Neural cell (in vitro differentiated cells): ENCODE results near the gene PTPRR. TPM values are rescaled to one million over a fixed set of nuclear protein-coding genes. Genes with fewer than 3 reads are reported as not detected.

Experiments
- H2AFZ ChIP-seq: fragments of 200-600, 300-800 bp; sonication (generic), shearing (Covaris generic); 2 replicates; pipeline ENCODE4 v1.6.0; 2014; ENCODE audit warnings: low read depth, mild to moderate bottlenecking, antibody characterized with exemption, low read length, moderate library complexity
- H3F3A ChIP-seq: fragments of 200-600 bp; shearing (Covaris generic); 2 replicates; pipeline ENCODE4 v1.6.1; 2016; ENCODE audit warnings: mild to moderate bottlenecking, moderate library complexity, mixed read lengths, antibody characterized with exemption, low read length; ENCODE audit not compliant: insufficient read depth, poor library complexity, severe bottlenecking
- H3K27ac ChIP-seq: fragments of 200-600, 300-800 bp; sonication (generic), shearing (Covaris generic); 2 replicates; pipeline ENCODE4 v1.5.1; 2014; ENCODE audit warnings: mild to moderate bottlenecking, low read length, moderate library complexity
- H3K27me3 ChIP-seq: fragments of 300-800, 200-600 bp; sonication (generic), shearing (Covaris generic); 2 replicates; pipeline ENCODE4 v1.6.0; 2014; ENCODE audit warnings: mild to moderate bottlenecking, low read depth, low read length, moderate library complexity; ENCODE audit not compliant: insufficient read depth
- H3K36me3 ChIP-seq: fragments of 300-800, 200-600 bp; sonication (generic), shearing (Covaris generic); 2 replicates; pipeline ENCODE4 v1.5.1; 2014; ENCODE audit warnings: mild to moderate bottlenecking, antibody characterized with exemption, low read length, moderate library complexity; ENCODE audit not compliant: insufficient read depth
- H3K4me2 ChIP-seq: fragments of 300-800, 200-600 bp; sonication (generic), shearing (Covaris generic); 2 replicates; pipeline ENCODE4 v1.6.0; 2014; ENCODE audit warnings: mild to moderate bottlenecking, low read length
- H3K4me3 ChIP-seq: fragments of 300-800, 200-600 bp; sonication (generic), shearing (Covaris generic); 2 replicates; pipeline ENCODE4 v1.5.1; 2014; ENCODE audit warnings: mild to moderate bottlenecking, low read length, moderate library complexity
- H3K79me2 ChIP-seq: fragments of 200-600 bp; shearing (Covaris generic); replicated peaks from 2 replicates; pipeline ENCODE4 v1.6.0; 2014; ENCODE audit warnings: mild to moderate bottlenecking, low read length, moderate library complexity; ENCODE audit not compliant: insufficient read depth
- H3K9ac ChIP-seq: fragments of 300-800, 200-600 bp; sonication (generic), shearing (Covaris generic); 2 replicates; pipeline ENCODE4 v1.6.1; 2016; ENCODE audit warnings: mild to moderate bottlenecking, low read length, mixed read lengths
- H3K9me2 ChIP-seq: fragments of 200-600 bp; shearing (Covaris generic); 2 replicates; pipeline ENCODE4 v1.6.1; 2016; ENCODE audit warnings: mild to moderate bottlenecking, low read length, mixed read lengths; ENCODE audit not compliant: insufficient read depth
- H3K9me3 ChIP-seq: fragments of 200-600, 300-800 bp; sonication (generic), shearing (Covaris generic); 2 replicates; pipeline ENCODE4 v1.6.1; 2016; ENCODE audit warnings: mild to moderate bottlenecking, mixed run types, low read length, moderate library complexity, mixed read lengths
- H4K20me1 ChIP-seq: fragments of 200-600 bp; shearing (Covaris generic); 2 replicates; pipeline ENCODE4 v1.6.1; 2016; ENCODE audit warnings: mild to moderate bottlenecking, mixed run types; ENCODE audit not compliant: insufficient read depth
- EP300 ChIP-seq: fragments of 450-650 bp; conservative IDR thresholded peaks from 2 replicates; pipeline ENCODE4 v1.6.1; 2014; ENCODE audit warnings: antibody characterized with exemption, mild to moderate bottlenecking, moderate library complexity; ENCODE audit not compliant: poor library complexity, severe bottlenecking
- EZH2 ChIP-seq: fragments of 200-600, 300-800 bp; shearing (Covaris generic), sonication (generic); IDR thresholded peaks from 2 replicates; pipeline ENCODE4 v1.6.1; 2014; ENCODE audit warnings: antibody characterized with exemption, low read length, borderline replicate concordance, mild to moderate bottlenecking; ENCODE audit not compliant: insufficient read depth, poor library complexity, severe bottlenecking
- MXI1 ChIP-seq: fragments of 450-650 bp; conservative IDR thresholded peaks from 2 replicates; pipeline ENCODE4 v1.6.1; 2014; ENCODE audit warnings: antibody characterized with exemption, mild to moderate bottlenecking; ENCODE audit not compliant: poor library complexity, severe bottlenecking
- POLR2AphosphoS5 ChIP-seq: IDR thresholded peaks from 2 replicates; pipeline ENCODE4 v1.6.1; 2012
- RAD21 ChIP-seq: fragments of 450-650 bp; conservative IDR thresholded peaks from 2 replicates; pipeline ENCODE4 v1.6.1; 2014; ENCODE audit warnings: antibody characterized with exemption, mild to moderate bottlenecking, moderate library complexity
- REST ChIP-seq: IDR thresholded peaks from 2 replicates; pipeline ENCODE4 v1.6.1; 2012; ENCODE audit warnings: borderline replicate concordance
- SMC3 ChIP-seq: fragments of 450-650 bp; conservative IDR thresholded peaks from 2 replicates; pipeline ENCODE4 v1.6.1; 2014; ENCODE audit warnings: antibody characterized with exemption, mild to moderate bottlenecking, moderate library complexity; ENCODE audit not compliant: poor library complexity
- TAF1 ChIP-seq: IDR thresholded peaks from 2 replicates; pipeline ENCODE4 v1.6.1; 2012; ENCODE audit warnings: low read depth
- polyA plus RNA-seq: library from polyadenylated mRNA; depleted of rRNA; stranded (reverse); fragments of >200 nt; gene quantifications from 2 replicates; pipeline ENCODE4 v1.2.3, GENCODE V29; 2014
- TF ChIP-seq, protein P1 (sequence below): fragments of 450-650 bp; IDR thresholded peaks from 2 replicates; pipeline ENCODE4 v1.5.1; 2014; ENCODE audit warnings: antibody characterized with exemption, mild to moderate bottlenecking, moderate library complexity; ENCODE audit not compliant: poor library complexity, severe bottlenecking

Gene PTPRR
- polyA plus RNA-seq, 1 donor from 2014 or later: 2.2 TPM

- H3K4me2 ChIP-seq: no peak overlapping the region
Measured at GRCh38 chr12:70652451-70652850, 268.1 kb downstream of the PTPRR start.

GRCh38 chr12:70648831-70649230 lies 271.7 kb downstream of the PTPRR start:
- Histone ChIP-seq H3K9me3 (no peaks in the 10 kb centered on the region), H3F3A (no peaks in the 10 kb centered on the region), H3K9me2 (no peaks in the 10 kb centered on the region), H3K4me2 (no peak overlapping the region), H3K79me2 (no peaks in the 10 kb centered on the region), H2AFZ (no peak overlapping the region), H3K36me3 (no peaks in the 10 kb centered on the region), H3K4me3 (no peak overlapping the region), H3K27ac (no peak overlapping the region), H3K9ac (no peak overlapping the region), H3K27me3 (no peaks in the 10 kb centered on the region), H4K20me1 (no peaks in the 10 kb centered on the region)
- TF ChIP-seq EP300 (no peak), MXI1 (no peak), TAF1 (no peak), REST (no peak), RAD21 (no peak), SMC3 (no peak), POLR2AphosphoS5 (no peak)
- TF ChIP-seq, protein P1, sequence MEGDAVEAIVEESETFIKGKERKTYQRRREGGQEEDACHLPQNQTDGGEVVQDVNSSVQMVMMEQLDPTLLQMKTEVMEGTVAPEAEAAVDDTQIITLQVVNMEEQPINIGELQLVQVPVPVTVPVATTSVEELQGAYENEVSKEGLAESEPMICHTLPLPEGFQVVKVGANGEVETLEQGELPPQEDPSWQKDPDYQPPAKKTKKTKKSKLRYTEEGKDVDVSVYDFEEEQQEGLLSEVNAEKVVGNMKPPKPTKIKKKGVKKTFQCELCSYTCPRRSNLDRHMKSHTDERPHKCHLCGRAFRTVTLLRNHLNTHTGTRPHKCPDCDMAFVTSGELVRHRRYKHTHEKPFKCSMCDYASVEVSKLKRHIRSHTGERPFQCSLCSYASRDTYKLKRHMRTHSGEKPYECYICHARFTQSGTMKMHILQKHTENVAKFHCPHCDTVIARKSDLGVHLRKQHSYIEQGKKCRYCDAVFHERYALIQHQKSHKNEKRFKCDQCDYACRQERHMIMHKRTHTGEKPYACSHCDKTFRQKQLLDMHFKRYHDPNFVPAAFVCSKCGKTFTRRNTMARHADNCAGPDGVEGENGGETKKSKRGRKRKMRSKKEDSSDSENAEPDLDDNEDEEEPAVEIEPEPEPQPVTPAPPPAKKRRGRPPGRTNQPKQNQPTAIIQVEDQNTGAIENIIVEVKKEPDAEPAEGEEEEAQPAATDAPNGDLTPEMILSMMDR: no peak

More at GRCh38 chr12:70652451-70652850, 268.1 kb downstream of the PTPRR start:
- H3K9me2 ChIP-seq: no peaks in the 10 kb centered on the region
- TF ChIP-seq TAF1 (no peak), EP300 (no peak), POLR2AphosphoS5 (no peak), SMC3 (no peak), RAD21 (no peak), MXI1 (no peak), EZH2 (no peak), REST (no peak)
- TF ChIP-seq, protein P1: no peak
- H3K9me3 ChIP-seq: no peaks in the 10 kb centered on the region
- no peak overlapping the region for H2AFZ ChIP-seq
- no peak overlapping the region for H3K4me3 ChIP-seq
- H3K27me3 ChIP-seq: no peaks in the 10 kb centered on the region
- H3K27ac ChIP-seq: no peak overlapping the region
- H3F3A ChIP-seq: no peaks in the 10 kb centered on the region
- H3K36me3 ChIP-seq: no peaks in the 10 kb centered on the region
- H3K79me2 ChIP-seq: no peaks in the 10 kb centered on the region
- no peaks in the 10 kb centered on the region for H4K20me1 ChIP-seq
- no peak overlapping the region for H3K9ac ChIP-seq
